ENCODE results near the gene CYLD. TPM values are rescaled to one million over a fixed set of nuclear protein-coding genes. Genes with fewer than 3 reads are reported as not detected.

Gene CYLD
- total RNA-seq, 1 experiment from 2014 or later = 9.8 TPM

DNA sequence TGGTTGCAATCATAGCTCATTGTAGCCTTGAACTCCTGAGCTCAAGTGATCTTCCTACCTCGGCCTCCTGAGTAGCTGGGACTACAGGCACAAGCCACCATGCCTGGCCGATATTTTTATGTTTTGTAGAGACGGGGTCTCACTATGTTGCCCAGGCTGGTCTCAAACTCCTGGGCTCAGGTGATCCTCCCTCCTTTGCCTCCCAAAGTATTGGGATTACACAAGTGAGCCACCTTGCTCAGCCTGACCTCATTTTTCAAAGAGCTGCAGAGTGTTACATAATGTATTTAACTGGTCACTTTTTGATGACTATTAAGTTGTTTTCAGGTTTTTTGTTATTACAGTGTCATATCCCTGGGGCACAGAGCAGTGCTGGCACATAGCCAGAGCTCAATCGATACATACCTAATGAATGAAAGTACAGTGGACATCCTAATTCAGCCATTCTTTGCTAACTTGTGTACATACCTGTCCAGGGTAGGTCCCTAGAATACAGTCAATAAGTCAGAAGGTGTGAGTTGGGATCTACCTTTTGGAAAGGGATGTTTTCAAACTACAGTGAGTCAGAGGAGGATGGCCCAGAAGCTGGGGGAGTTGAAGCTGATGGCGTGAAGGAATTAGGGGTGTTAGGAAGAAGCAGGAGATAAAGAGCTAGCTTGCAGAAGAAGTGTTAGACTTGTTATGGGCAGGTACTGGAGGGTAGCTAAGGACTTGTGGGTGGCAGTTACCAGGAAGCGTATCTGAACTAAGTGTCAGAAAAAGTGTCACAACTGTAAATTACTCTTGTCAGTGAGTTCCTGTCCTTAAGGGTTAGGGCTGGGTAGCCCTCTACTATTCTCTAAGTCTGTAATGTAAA is 20.1 kb upstream of the CYLD start:
- intact Hi-C loops (cut with micrococcal nuclease; ENCODE audit: unreplicated experiment) = no loop called here
- H3K27ac Mint-ChIP-seq (ENCODE audit: unreplicated experiment) = no peak overlapping the region
- Histone ChIP-seq H3K27me3 (replicated peaks; ENCODE audit: control insufficient read depth, insufficient read depth, low read length) (no peaks in the 10 kb centered on the region), H3K9me3 (no peaks in the 10 kb centered on the region), H3K4me1 (peaks cover 24% of the 10 kb centered on the region), H3K4me3 (ENCODE audit: low read depth, low read length) (no peak overlapping the region), H3K36me3 (ENCODE audit: control insufficient read depth, insufficient read depth, low read length) (no peaks in the 10 kb centered on the region)
- no TSS peak for BruUV-seq (replicated peaks)
- no peak for DNase-seq
- TF ChIP-seq, protein P1, sequence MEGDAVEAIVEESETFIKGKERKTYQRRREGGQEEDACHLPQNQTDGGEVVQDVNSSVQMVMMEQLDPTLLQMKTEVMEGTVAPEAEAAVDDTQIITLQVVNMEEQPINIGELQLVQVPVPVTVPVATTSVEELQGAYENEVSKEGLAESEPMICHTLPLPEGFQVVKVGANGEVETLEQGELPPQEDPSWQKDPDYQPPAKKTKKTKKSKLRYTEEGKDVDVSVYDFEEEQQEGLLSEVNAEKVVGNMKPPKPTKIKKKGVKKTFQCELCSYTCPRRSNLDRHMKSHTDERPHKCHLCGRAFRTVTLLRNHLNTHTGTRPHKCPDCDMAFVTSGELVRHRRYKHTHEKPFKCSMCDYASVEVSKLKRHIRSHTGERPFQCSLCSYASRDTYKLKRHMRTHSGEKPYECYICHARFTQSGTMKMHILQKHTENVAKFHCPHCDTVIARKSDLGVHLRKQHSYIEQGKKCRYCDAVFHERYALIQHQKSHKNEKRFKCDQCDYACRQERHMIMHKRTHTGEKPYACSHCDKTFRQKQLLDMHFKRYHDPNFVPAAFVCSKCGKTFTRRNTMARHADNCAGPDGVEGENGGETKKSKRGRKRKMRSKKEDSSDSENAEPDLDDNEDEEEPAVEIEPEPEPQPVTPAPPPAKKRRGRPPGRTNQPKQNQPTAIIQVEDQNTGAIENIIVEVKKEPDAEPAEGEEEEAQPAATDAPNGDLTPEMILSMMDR (IDR thresholded peaks at IDR 0.05; ENCODE audit: insufficient read depth in 1 of 2, low read depth in 1 of 2, low read length in 1 of 2, severe bottlenecking in 1 of 2, unreplicated experiment in 1 of 2) = no peak
- no peaks in the 10 kb centered on the region for H3K9me3 Mint-ChIP-seq (ENCODE audit: unreplicated experiment)
- no peaks in the 10 kb centered on the region for H3K36me3 Mint-ChIP-seq (ENCODE audit: insufficient read depth, unreplicated experiment)
- H3K27me3 Mint-ChIP-seq (ENCODE audit: insufficient read depth, unreplicated experiment) = no peaks in the 10 kb centered on the region
- POLR2A ChIA-PET = interaction anchor here (0.6 kb wide), 1 partner anchor 239 kb away, joined by 3 read pairs; no protein-coding TSS in a partner anchor
- CTCF ChIA-PET = interaction anchor here (0.6 kb wide), 1 partner anchor 353 kb away, joined by 3 read pairs; the partner anchor contains the start of gene BRD7
- H3K4me3 Mint-ChIP-seq (ENCODE audit: unreplicated experiment) = no peak overlapping the region
- peaks cover 20% of the 10 kb centered on the region for H3K4me1 Mint-ChIP-seq (ENCODE audit: low read depth, unreplicated experiment)

DNA sequence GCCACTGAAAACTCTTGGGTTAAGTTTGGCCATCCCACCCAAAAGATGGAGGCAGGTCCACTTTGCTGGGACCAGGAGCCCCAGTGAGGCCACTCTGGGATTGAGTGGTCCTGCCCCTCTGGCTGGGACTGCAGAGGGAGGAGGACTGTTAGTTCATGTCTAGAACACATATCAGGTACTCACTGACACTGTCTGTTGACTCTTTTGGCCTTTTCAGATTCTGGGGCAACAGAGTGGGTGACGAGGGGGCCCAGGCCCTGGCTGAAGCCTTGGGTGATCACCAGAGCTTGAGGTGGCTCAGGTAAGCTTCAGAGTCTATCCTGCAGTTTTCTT is 19.5 kb upstream of the CYLD start:
- no TSS peak for BruUV-seq (replicated peaks)
- no peak for DNase-seq
- TF ChIP-seq, protein P1 (IDR thresholded peaks at IDR 0.05; ENCODE audit: insufficient read depth in 1 of 2, low read depth in 1 of 2, low read length in 1 of 2, severe bottlenecking in 1 of 2, unreplicated experiment in 1 of 2) = no peak
- Mint-ChIP-seq H3K4me1 (ENCODE audit: low read depth, unreplicated experiment) (peaks cover 20% of the 10 kb centered on the region), H3K27ac (ENCODE audit: unreplicated experiment) (no peak overlapping the region), H3K9me3 (ENCODE audit: unreplicated experiment) (no peaks in the 10 kb centered on the region), H3K27me3 (ENCODE audit: insufficient read depth, unreplicated experiment) (no peaks in the 10 kb centered on the region), H3K4me3 (ENCODE audit: unreplicated experiment) (no peak overlapping the region), H3K36me3 (ENCODE audit: insufficient read depth, unreplicated experiment) (no peaks in the 10 kb centered on the region)
- H3K4me1 ChIP-seq = peaks cover 18% of the 10 kb centered on the region
- H3K9me3 ChIP-seq = no peaks in the 10 kb centered on the region
- H3K36me3 ChIP-seq (ENCODE audit: control insufficient read depth, insufficient read depth, low read length) = no peaks in the 10 kb centered on the region
- intact Hi-C loops (cut with micrococcal nuclease; ENCODE audit: unreplicated experiment) = no loop called here
- H3K4me3 ChIP-seq (ENCODE audit: low read depth, low read length) = no peak overlapping the region
- H3K27me3 ChIP-seq (replicated peaks; ENCODE audit: control insufficient read depth, insufficient read depth, low read length) = no peaks in the 10 kb centered on the region
- CTCF ChIA-PET = no interaction called here
- POLR2A ChIA-PET = no interaction called here

DNA sequence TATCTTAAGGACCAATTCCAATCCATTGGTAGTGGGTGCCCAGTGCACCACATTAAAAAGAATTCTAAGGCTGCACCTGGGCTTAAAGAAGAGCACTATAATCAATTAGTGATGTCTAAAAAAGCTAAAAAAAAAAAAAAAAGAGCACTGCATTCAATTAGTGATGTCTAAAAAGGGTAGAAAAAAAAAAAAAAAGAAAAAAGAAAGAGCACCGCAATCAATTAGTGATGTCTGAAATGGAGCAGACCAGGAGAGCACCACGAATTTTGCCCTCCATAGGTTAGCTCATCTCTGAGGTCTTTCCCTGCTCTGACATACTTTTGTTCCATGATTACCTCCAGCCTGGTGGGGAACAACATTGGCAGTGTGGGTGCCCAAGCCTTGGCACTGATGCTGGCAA is 18.9 kb upstream of the CYLD start:
- H3K27ac Mint-ChIP-seq (ENCODE audit: unreplicated experiment) = no peak overlapping the region
- no peaks in the 10 kb centered on the region for H3K9me3 ChIP-seq
- H3K4me3 Mint-ChIP-seq (ENCODE audit: unreplicated experiment) = no peak overlapping the region
- H3K4me1 Mint-ChIP-seq (ENCODE audit: low read depth, unreplicated experiment) = peaks cover 20% of the 10 kb centered on the region
- peaks cover 17% of the 10 kb centered on the region for H3K4me1 ChIP-seq
- no peaks in the 10 kb centered on the region for H3K36me3 ChIP-seq (ENCODE audit: control insufficient read depth, insufficient read depth, low read length)
- no peaks in the 10 kb centered on the region for H3K27me3 Mint-ChIP-seq (ENCODE audit: insufficient read depth, unreplicated experiment)
- no peak overlapping the region for H3K4me3 ChIP-seq (ENCODE audit: low read depth, low read length)
- ChIA-PET POLR2A (no interaction called here), CTCF (no interaction called here)
- TF ChIP-seq, protein P1 (IDR thresholded peaks at IDR 0.05; ENCODE audit: insufficient read depth in 1 of 2, low read depth in 1 of 2, low read length in 1 of 2, severe bottlenecking in 1 of 2, unreplicated experiment in 1 of 2) = no peak
- H3K36me3 Mint-ChIP-seq (ENCODE audit: insufficient read depth, unreplicated experiment) = no peaks in the 10 kb centered on the region
- H3K27me3 ChIP-seq (replicated peaks; ENCODE audit: control insufficient read depth, insufficient read depth, low read length) = no peaks in the 10 kb centered on the region
- DNase-seq = no peak
- H3K9me3 Mint-ChIP-seq (ENCODE audit: unreplicated experiment) = no peaks in the 10 kb centered on the region
- intact Hi-C loops (cut with micrococcal nuclease; ENCODE audit: unreplicated experiment) = no loop called here
- no TSS peak for BruUV-seq (replicated peaks)

All from Caco-2 (cell line).